ENCODE measurements around the gene KCNQ1. TPM values are rescaled to one million over a fixed set of nuclear protein-coding genes. Genes with fewer than 3 reads are reported as not detected.

Gene KCNQ1
- polyA plus RNA-seq, 1 experiment, result not detected

- Histone ChIP-seq H3K27me3 (ENCODE audit: control insufficient read depth, insufficient read depth, low read length) (peaks cover 14% of the 10 kb centered on the region), H3K4me3 (ENCODE audit: low read depth, low read length) (no peak overlapping the region), H3K9me3 (ENCODE audit: control insufficient read depth, insufficient read depth, low read length) (no peaks in the 10 kb centered on the region; the same call in 1 of the 2 replicates), H3K27ac (ENCODE audit: low read depth, low read length) (no peak overlapping the region)
- POLR2A ChIA-PET, result interaction anchor here (0.6 kb wide), 1 partner anchor 44 kb away, joined by 4 read pairs; no protein-coding TSS in a partner anchor
- DNase-seq (ENCODE audit: low read depth, low spot score), result no peak
- no peak for TF ChIP-seq CTCF (IDR thresholded peaks at IDR 0.05; ENCODE audit: low read depth, low read length)
- CTCF ChIA-PET, result no interaction called here
Observed at GRCh38 chr11:2465202-2466068, 20.6 kb downstream of the KCNQ1 start.

- Histone ChIP-seq H3K4me3 (ENCODE audit: low read depth, low read length) (no peak overlapping the region), H3K27ac (ENCODE audit: low read depth, low read length) (no peak overlapping the region), H3K27me3 (ENCODE audit: control insufficient read depth, insufficient read depth, low read length) (peaks cover 17% of the 10 kb centered on the region), H3K9me3 (ENCODE audit: control insufficient read depth, insufficient read depth, low read length) (no peaks in the 10 kb centered on the region)
- TF ChIP-seq CTCF (IDR thresholded peaks at IDR 0.05; ENCODE audit: low read depth, low read length), result no peak
- DNase-seq (ENCODE audit: low read depth, low spot score), result no peak
- POLR2A ChIA-PET, result no interaction called here
- CTCF ChIA-PET, result no interaction called here
Observed at GRCh38 chr11:2466069-2466801, 21.4 kb downstream of the KCNQ1 start.

GRCh38 chr11:2466869-2467694, 22.3 kb downstream of the KCNQ1 start:
- POLR2A ChIA-PET, result no interaction called here
- H3K27ac ChIP-seq (ENCODE audit: low read depth, low read length), result no peak overlapping the region
- CTCF ChIA-PET, result no interaction called here
- H3K27me3 ChIP-seq (ENCODE audit: control insufficient read depth, insufficient read depth, low read length), result peaks cover 17% of the 10 kb centered on the region
- no peaks in the 10 kb centered on the region for H3K9me3 ChIP-seq (ENCODE audit: control insufficient read depth, insufficient read depth, low read length)
- no peak overlapping the region for H3K4me3 ChIP-seq (ENCODE audit: low read depth, low read length)
- TF ChIP-seq CTCF (IDR thresholded peaks at IDR 0.05; ENCODE audit: low read depth, low read length), result no peak
- no peak for DNase-seq (ENCODE audit: low read depth, low spot score)

- H3K27ac ChIP-seq (ENCODE audit: low read depth, low read length), result no peak overlapping the region
- CTCF ChIA-PET, result no interaction called here
- H3K9me3 ChIP-seq (ENCODE audit: control insufficient read depth, insufficient read depth, low read length), result no peaks in the 10 kb centered on the region
- POLR2A ChIA-PET, result no interaction called here
- H3K4me3 ChIP-seq (ENCODE audit: low read depth, low read length), result no peak overlapping the region
- H3K27me3 ChIP-seq (ENCODE audit: control insufficient read depth, insufficient read depth, low read length), result peaks cover 16% of the 10 kb centered on the region
- TF ChIP-seq CTCF (IDR thresholded peaks at IDR 0.05; ENCODE audit: low read depth, low read length), result no peak
- DNase-seq (ENCODE audit: low read depth, low spot score), result no peak
Observed at GRCh38 chr11:2467695-2468055, 22.9 kb downstream of the KCNQ1 start.

Measured in AG04450 (cell line).